ENCODE measurements around the gene TAGLN3.

DNA sequence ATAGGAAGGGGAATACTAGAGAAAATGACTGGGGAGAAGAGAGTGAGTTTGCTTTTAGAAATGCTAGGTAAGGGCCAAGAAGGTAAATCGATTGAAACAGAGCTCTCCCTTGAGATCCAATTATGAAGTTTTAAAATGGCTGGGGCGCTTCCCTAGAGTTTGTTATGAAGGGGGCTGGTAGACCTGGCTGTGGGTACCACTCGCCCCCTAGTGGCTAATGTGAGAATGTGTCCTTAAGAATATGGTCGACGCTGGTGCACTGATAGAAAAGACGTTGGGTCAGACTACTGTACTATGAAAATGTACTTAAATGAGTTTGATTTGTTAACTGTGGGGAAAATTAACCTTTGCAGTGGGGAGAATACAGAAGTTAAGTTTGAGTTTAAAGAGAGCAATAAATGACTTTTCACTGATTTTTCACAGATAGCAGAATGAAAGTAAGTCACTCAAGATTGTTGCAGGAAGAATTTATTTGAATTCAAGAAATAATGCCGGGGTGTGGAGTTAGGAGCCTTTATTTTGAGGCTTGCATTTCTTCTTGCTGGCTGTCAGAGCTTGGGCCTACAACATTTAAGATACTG, 45.0 kb downstream of the TAGLN3 start:
- TF ChIP-seq GATA3 (IDR thresholded peaks at IDR 0.05; ENCODE audit: low read depth, low read length) (no peak), GATA2 (IDR thresholded peaks at IDR 0.05; ENCODE audit: low read depth, low read length) (no peak)

Data from SH-SY5Y (cell line).